Measurements from ENCODE around the gene KRT80. TPM values are rescaled to one million over a fixed set of nuclear protein-coding genes. Genes with fewer than 3 reads are reported as not detected.
A peak's percentile ranks its signal among the peaks of the same experiment; 100 is the strongest.

The KRT80 gene
- total RNA-seq, 1 donor from 2014 or later = not detected

- no peak for DNase-seq
- H3K4me1 Mint-ChIP-seq = peaks cover 12% of the 10 kb centered on the region
Measured at GRCh38 chr12:52222692-52223091, 30.9 kb upstream of the KRT80 start.

GRCh38 chr12:52221912-52222457 is 30.2 kb upstream of the KRT80 start:
- intact Hi-C loops (cut with micrococcal nuclease) = loop anchor here (1.0 to 2.0 kb wide), 2 partner anchors 22 to 57 kb away; no protein-coding TSS in a partner anchor
- Mint-ChIP-seq H3K9me3 (peaks cover 3% of the 10 kb centered on the region), H3K4me3 (no peak overlapping the region), H3K27me3 (peaks cover 45% of the 10 kb centered on the region), H3K4me1 (peaks cover 12% of the 10 kb centered on the region), H3K27ac (no peak overlapping the region), H3K36me3 (ENCODE audit: low read depth) (no peaks in the 10 kb centered on the region)
- DNase-seq = peak; percentile 92

More at GRCh38 chr12:52222692-52223091, 30.9 kb upstream of the KRT80 start:
- no peak overlapping the region for H3K4me3 Mint-ChIP-seq
- peaks cover 3% of the 10 kb centered on the region for H3K9me3 Mint-ChIP-seq
- H3K27ac Mint-ChIP-seq = no peak overlapping the region
- H3K27me3 Mint-ChIP-seq = peaks cover 49% of the 10 kb centered on the region
- no peaks in the 10 kb centered on the region for H3K36me3 Mint-ChIP-seq (ENCODE audit: low read depth)
- intact Hi-C loops (cut with micrococcal nuclease) = loop anchor here (1.0 to 2.0 kb wide), 2 partner anchors 22 to 56 kb away; no protein-coding TSS in a partner anchor

DNA sequence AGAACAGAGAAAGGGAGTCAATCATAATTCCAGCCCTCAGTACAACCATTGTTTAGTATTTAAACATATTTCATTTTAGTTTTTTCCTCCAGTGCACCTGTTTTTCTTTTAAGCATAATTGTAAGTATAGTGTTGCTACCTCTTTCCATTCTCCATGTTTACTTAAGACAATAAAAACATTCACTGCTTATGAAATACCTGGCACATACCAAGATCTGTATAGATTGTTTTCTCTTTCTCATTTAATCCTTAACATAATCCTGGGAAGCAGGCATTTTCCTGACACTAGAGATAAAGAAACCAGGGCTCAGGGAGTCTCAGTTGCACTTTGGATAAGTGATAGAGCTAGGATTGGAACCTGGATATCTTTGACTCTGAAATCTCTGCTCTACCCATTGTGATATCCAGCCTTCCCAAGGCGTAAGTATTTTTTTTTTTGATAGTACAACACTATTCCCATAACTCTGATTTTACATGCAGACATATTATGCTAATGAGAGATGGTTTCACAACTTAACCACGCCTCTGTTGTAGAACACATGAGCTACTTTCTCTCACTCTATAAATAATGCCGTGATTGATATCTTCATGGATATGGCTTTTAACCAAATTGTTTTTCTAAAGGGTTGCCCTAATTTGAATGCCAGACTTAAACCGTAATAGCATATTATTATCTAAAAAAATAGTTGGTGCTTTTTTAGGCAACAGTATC is 29.4 kb upstream of the KRT80 start:
- Mint-ChIP-seq H3K27ac (no peak overlapping the region), H3K36me3 (ENCODE audit: low read depth) (no peaks in the 10 kb centered on the region), H3K4me3 (no peak overlapping the region), H3K9me3 (peaks cover 3% of the 10 kb centered on the region), H3K27me3 (peaks cover 37% of the 10 kb centered on the region), H3K4me1 (peaks cover 12% of the 10 kb centered on the region)
- intact Hi-C loops (cut with micrococcal nuclease) = no loop called here
- no peak for DNase-seq

DNA sequence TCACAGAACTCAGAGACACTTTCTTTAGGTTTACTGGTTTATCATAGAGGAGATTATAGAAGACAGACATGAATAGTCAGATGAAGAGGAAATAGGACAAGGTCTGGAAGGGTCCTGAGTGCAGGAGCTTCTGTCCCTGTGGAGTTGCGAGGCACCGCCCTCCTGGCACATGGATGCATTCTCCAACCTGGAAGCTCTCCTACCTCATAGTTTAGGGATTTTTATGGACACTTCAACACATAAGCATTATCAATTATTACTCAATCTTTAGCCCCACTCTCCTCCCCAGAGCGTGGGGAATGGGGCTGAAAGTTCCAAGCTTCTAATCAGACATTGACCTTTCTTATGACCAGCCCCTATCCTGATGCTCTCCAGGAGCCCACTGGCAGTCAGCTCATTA is 28.7 kb upstream of the KRT80 start:
- Mint-ChIP-seq H3K27me3 (peaks cover 33% of the 10 kb centered on the region), H3K36me3 (ENCODE audit: low read depth) (no peaks in the 10 kb centered on the region), H3K27ac (no peak overlapping the region), H3K4me3 (no peak overlapping the region), H3K9me3 (peaks cover 3% of the 10 kb centered on the region), H3K4me1 (peaks cover 12% of the 10 kb centered on the region)
- intact Hi-C loops (cut with micrococcal nuclease) = no loop called here
- no peak for DNase-seq

DNA sequence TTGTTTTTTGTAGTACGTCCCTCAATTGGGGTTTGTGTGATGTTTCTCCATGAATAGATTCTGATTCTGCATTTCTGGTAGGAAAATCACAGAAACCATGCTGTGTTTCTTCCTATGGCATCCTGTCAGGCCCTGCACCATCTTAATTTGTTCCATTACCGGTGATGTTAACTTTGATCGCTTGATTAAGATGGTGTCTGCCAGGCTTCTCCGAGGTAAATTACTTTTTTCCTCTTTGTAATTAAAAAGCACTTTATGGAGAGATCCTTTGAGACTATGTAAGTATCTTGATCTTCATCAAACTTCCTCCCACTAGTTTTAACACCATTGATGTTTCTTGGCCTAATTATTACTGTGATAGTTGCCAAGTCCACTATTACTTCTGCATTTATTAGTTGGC is 26.2 kb upstream of the KRT80 start:
- no peaks in the 10 kb centered on the region for H3K36me3 Mint-ChIP-seq (ENCODE audit: low read depth)
- intact Hi-C loops (cut with micrococcal nuclease) = no loop called here
- H3K27me3 Mint-ChIP-seq = peaks cover 29% of the 10 kb centered on the region
- H3K27ac Mint-ChIP-seq = no peak overlapping the region
- H3K9me3 Mint-ChIP-seq = no peaks in the 10 kb centered on the region
- peaks cover 13% of the 10 kb centered on the region for H3K4me1 Mint-ChIP-seq
- no peak for DNase-seq
- no peak overlapping the region for H3K4me3 Mint-ChIP-seq

- H3K4me3 Mint-ChIP-seq = no peak overlapping the region
- peaks cover 11% of the 10 kb centered on the region for H3K4me1 Mint-ChIP-seq
- no peak for DNase-seq
- intact Hi-C loops (cut with micrococcal nuclease) = no loop called here
- H3K9me3 Mint-ChIP-seq = no peaks in the 10 kb centered on the region
- peaks cover 29% of the 10 kb centered on the region for H3K27me3 Mint-ChIP-seq
- H3K27ac Mint-ChIP-seq = no peak overlapping the region
- H3K36me3 Mint-ChIP-seq (ENCODE audit: low read depth) = no peaks in the 10 kb centered on the region
Measured at GRCh38 chr12:52217223-52217622, 25.4 kb upstream of the KRT80 start.

DNA sequence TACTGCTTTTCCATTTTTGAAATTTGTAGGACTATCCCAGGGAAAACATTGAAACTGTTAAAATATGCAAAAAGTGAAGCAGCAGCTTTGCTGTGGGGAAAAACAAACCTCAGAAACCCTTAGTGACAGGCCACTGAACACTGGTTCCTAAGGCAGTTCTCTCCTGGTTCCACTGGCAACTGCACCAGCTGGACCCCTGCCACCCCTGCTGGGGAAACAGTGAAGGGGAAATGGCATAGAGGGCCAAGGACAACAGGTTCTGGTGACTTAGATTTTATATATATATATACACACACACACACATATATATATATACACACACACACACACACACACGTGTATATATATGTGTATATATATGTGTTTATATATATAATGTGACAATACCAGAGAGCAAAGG is 25.0 kb upstream of the KRT80 start:
- DNase-seq = no peak
- intact Hi-C loops (cut with micrococcal nuclease) = no loop called here
- H3K27ac Mint-ChIP-seq = no peak overlapping the region
- H3K36me3 Mint-ChIP-seq (ENCODE audit: low read depth) = no peaks in the 10 kb centered on the region
- no peak overlapping the region for H3K4me3 Mint-ChIP-seq
- peaks cover 29% of the 10 kb centered on the region for H3K27me3 Mint-ChIP-seq
- peaks cover 7% of the 10 kb centered on the region for H3K4me1 Mint-ChIP-seq
- no peaks in the 10 kb centered on the region for H3K9me3 Mint-ChIP-seq

- Mint-ChIP-seq H3K4me3 (no peak overlapping the region), H3K9me3 (no peaks in the 10 kb centered on the region), H3K4me1 (peaks cover 4% of the 10 kb centered on the region), H3K27ac (no peak overlapping the region), H3K27me3 (peaks cover 25% of the 10 kb centered on the region), H3K36me3 (ENCODE audit: low read depth) (no peaks in the 10 kb centered on the region)
- intact Hi-C loops (cut with micrococcal nuclease) = no loop called here
- no peak for DNase-seq
Measured at GRCh38 chr12:52216100-52216499, 24.3 kb upstream of the KRT80 start.

DNA sequence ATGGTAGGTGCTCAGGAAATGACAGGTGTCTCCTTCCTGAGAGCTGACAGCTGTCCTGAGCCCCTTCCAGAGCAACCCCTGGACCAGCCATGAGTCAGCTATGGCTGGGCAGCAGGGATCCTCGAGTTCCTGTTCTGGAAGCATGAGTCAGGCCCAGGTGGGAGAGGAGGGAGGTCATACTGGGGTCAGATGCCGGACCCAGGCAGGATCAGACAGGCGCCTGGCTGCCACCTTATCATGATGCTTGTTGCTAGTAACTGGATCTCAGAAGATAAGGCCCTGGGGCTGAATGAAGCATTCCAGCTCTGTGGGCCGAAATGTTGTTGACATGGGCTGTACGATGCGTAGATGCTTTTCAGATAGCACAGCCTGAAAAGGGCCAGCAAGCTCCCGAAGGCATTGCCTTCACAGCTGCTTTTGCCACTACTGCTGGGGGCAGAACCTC is 23.8 kb upstream of the KRT80 start:
- Mint-ChIP-seq H3K4me1 (peaks cover 4% of the 10 kb centered on the region), H3K36me3 (ENCODE audit: low read depth) (no peaks in the 10 kb centered on the region), H3K9me3 (no peaks in the 10 kb centered on the region), H3K27ac (no peak overlapping the region), H3K4me3 (no peak overlapping the region), H3K27me3 (peaks cover 23% of the 10 kb centered on the region)
- intact Hi-C loops (cut with micrococcal nuclease) = no loop called here
- DNase-seq = no peak

DNA sequence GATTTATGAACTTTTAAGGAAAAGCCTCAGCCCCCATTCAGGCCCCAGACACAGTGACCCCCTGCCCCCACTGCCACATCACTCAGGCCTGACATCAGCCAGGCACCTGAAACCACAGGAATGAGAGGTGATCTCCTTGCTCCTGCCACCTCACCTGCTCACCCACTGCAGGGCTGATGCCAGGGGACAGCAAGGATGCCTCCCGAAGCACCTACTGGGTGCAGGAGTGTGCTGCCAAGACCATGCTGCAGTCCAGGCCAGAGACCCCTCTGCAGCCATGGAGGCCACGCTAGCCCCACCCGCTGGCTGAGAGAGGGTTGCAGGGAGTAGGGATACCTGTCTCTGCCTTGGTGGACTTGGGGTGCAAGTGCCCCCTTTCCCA is 22.6 kb upstream of the KRT80 start:
- H3K4me3 Mint-ChIP-seq = no peak overlapping the region
- no peaks in the 10 kb centered on the region for H3K9me3 Mint-ChIP-seq
- H3K27ac Mint-ChIP-seq = no peak overlapping the region
- peaks cover 13% of the 10 kb centered on the region for H3K27me3 Mint-ChIP-seq
- peaks cover 4% of the 10 kb centered on the region for H3K4me1 Mint-ChIP-seq
- H3K36me3 Mint-ChIP-seq (ENCODE audit: low read depth) = no peaks in the 10 kb centered on the region
- peak; percentile 66 for DNase-seq
- intact Hi-C loops (cut with micrococcal nuclease) = no loop called here

DNA sequence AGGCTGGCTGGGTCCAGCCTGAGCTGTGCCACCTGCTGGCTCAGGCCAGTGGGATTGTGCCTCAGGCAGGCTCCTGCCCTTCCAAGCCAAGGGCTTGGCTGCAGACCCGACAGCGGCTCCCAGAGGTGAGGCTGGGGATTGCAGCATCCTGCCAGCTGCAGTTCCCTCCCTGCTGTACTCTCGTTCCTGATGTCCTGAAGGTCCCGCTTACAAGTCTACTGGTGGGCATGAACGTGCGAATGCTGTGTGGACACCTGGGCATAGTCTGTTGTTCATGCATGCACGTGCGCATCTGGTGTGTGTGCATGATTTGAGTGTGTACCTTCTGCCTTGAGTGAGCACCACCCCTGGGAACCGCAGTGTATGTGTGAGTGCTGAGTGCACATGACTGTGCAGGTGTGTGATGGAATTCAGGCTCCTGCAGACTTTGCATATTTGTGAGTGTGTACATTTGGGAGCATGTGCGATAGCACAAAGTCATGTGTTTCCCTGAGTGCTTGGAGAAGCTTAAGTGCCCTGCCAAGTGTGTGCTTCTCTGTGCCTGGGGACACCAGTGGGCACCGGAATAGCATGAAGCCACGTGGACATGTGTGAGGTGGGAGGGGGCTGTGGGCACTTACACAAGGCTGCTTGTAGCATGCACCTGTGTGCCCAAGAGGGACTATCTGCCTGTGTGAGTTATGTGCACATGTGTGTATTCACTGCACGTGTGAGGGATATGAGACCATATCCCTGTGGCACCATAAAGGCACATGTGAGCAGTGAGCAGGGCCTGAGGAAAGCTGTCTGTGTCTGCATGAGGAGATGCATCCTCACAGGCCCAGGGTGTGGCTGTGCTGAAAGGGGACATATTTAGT is 22.0 kb upstream of the KRT80 start:
- peak; percentile 92 for DNase-seq
- Mint-ChIP-seq H3K27me3 (peaks cover 17% of the 10 kb centered on the region), H3K4me1 (peaks cover 4% of the 10 kb centered on the region), H3K27ac (no peak overlapping the region), H3K36me3 (ENCODE audit: low read depth) (no peaks in the 10 kb centered on the region), H3K4me3 (no peak overlapping the region), H3K9me3 (no peaks in the 10 kb centered on the region)
- intact Hi-C loops (cut with micrococcal nuclease) = no loop called here

- H3K9me3 Mint-ChIP-seq = no peaks in the 10 kb centered on the region
- no peak overlapping the region for H3K4me3 Mint-ChIP-seq
- no peaks in the 10 kb centered on the region for H3K36me3 Mint-ChIP-seq (ENCODE audit: low read depth)
- DNase-seq = no peak
- intact Hi-C loops (cut with micrococcal nuclease) = no loop called here
- H3K27me3 Mint-ChIP-seq = peaks cover 20% of the 10 kb centered on the region
- H3K4me1 Mint-ChIP-seq = peaks cover 4% of the 10 kb centered on the region
- H3K27ac Mint-ChIP-seq = no peak overlapping the region
Measured at GRCh38 chr12:52212701-52213563, 21.1 kb upstream of the KRT80 start.

- no peak overlapping the region for H3K4me3 Mint-ChIP-seq
- DNase-seq = no peak
- no peaks in the 10 kb centered on the region for H3K9me3 Mint-ChIP-seq
- H3K4me1 Mint-ChIP-seq = peaks cover 4% of the 10 kb centered on the region
- H3K36me3 Mint-ChIP-seq (ENCODE audit: low read depth) = no peaks in the 10 kb centered on the region
- H3K27ac Mint-ChIP-seq = no peak overlapping the region
- peaks cover 19% of the 10 kb centered on the region for H3K27me3 Mint-ChIP-seq
- intact Hi-C loops (cut with micrococcal nuclease) = no loop called here
Measured at GRCh38 chr12:52211716-52212585, 20.1 kb upstream of the KRT80 start.

Data from activated CD4-positive, alpha-beta T cell treated with anti-CD3 and anti-CD28 coated beads, Interleukin-2, amount 10 ng/mL, durations not matched to agents 24 days and 14 days (primary cell).